Neural cell (in vitro differentiated cells): ENCODE data around the gene MKX. TPM values are rescaled to one million over a fixed set of nuclear protein-coding genes. Genes with fewer than 3 reads are reported as not detected.

Experiments used
- H2AFZ ChIP-seq: fragments of 200-600, 300-800 bp; sonication (generic), shearing (Covaris generic); 2 replicates; pipeline ENCODE4 v1.6.0; 2014; ENCODE audit warnings: low read depth, mild to moderate bottlenecking, antibody characterized with exemption, low read length, moderate library complexity
- H3F3A ChIP-seq: fragments of 200-600 bp; shearing (Covaris generic); 2 replicates; pipeline ENCODE4 v1.6.1; 2016; ENCODE audit warnings: mild to moderate bottlenecking, moderate library complexity, mixed read lengths, antibody characterized with exemption, low read length; ENCODE audit not compliant: insufficient read depth, poor library complexity, severe bottlenecking
- H3K27ac ChIP-seq: fragments of 200-600, 300-800 bp; sonication (generic), shearing (Covaris generic); 2 replicates; pipeline ENCODE4 v1.5.1; 2014; ENCODE audit warnings: mild to moderate bottlenecking, low read length, moderate library complexity
- H3K27me3 ChIP-seq: fragments of 300-800, 200-600 bp; sonication (generic), shearing (Covaris generic); 2 replicates; pipeline ENCODE4 v1.6.0; 2014; ENCODE audit warnings: mild to moderate bottlenecking, low read depth, low read length, moderate library complexity; ENCODE audit not compliant: insufficient read depth
- H3K36me3 ChIP-seq: fragments of 300-800, 200-600 bp; sonication (generic), shearing (Covaris generic); 2 replicates; pipeline ENCODE4 v1.5.1; 2014; ENCODE audit warnings: mild to moderate bottlenecking, antibody characterized with exemption, low read length, moderate library complexity; ENCODE audit not compliant: insufficient read depth
- H3K4me2 ChIP-seq: fragments of 300-800, 200-600 bp; sonication (generic), shearing (Covaris generic); 2 replicates; pipeline ENCODE4 v1.6.0; 2014; ENCODE audit warnings: mild to moderate bottlenecking, low read length
- H3K4me3 ChIP-seq: fragments of 300-800, 200-600 bp; sonication (generic), shearing (Covaris generic); 2 replicates; pipeline ENCODE4 v1.5.1; 2014; ENCODE audit warnings: mild to moderate bottlenecking, low read length, moderate library complexity
- H3K79me2 ChIP-seq: fragments of 200-600 bp; shearing (Covaris generic); replicated peaks from 2 replicates; pipeline ENCODE4 v1.6.0; 2014; ENCODE audit warnings: mild to moderate bottlenecking, low read length, moderate library complexity; ENCODE audit not compliant: insufficient read depth
- H3K9ac ChIP-seq: fragments of 300-800, 200-600 bp; sonication (generic), shearing (Covaris generic); 2 replicates; pipeline ENCODE4 v1.6.1; 2016; ENCODE audit warnings: mild to moderate bottlenecking, low read length, mixed read lengths
- H3K9me2 ChIP-seq: fragments of 200-600 bp; shearing (Covaris generic); 2 replicates; pipeline ENCODE4 v1.6.1; 2016; ENCODE audit warnings: mild to moderate bottlenecking, low read length, mixed read lengths; ENCODE audit not compliant: insufficient read depth
- H3K9me3 ChIP-seq: fragments of 200-600, 300-800 bp; sonication (generic), shearing (Covaris generic); 2 replicates; pipeline ENCODE4 v1.6.1; 2016; ENCODE audit warnings: mild to moderate bottlenecking, mixed run types, low read length, moderate library complexity, mixed read lengths
- H4K20me1 ChIP-seq: fragments of 200-600 bp; shearing (Covaris generic); 2 replicates; pipeline ENCODE4 v1.6.1; 2016; ENCODE audit warnings: mild to moderate bottlenecking, mixed run types; ENCODE audit not compliant: insufficient read depth
- EP300 ChIP-seq: fragments of 450-650 bp; conservative IDR thresholded peaks from 2 replicates; pipeline ENCODE4 v1.6.1; 2014; ENCODE audit warnings: antibody characterized with exemption, mild to moderate bottlenecking, moderate library complexity; ENCODE audit not compliant: poor library complexity, severe bottlenecking
- EZH2 ChIP-seq: fragments of 200-600, 300-800 bp; shearing (Covaris generic), sonication (generic); IDR thresholded peaks from 2 replicates; pipeline ENCODE4 v1.6.1; 2014; ENCODE audit warnings: antibody characterized with exemption, low read length, borderline replicate concordance, mild to moderate bottlenecking; ENCODE audit not compliant: insufficient read depth, poor library complexity, severe bottlenecking
- MXI1 ChIP-seq: fragments of 450-650 bp; conservative IDR thresholded peaks from 2 replicates; pipeline ENCODE4 v1.6.1; 2014; ENCODE audit warnings: antibody characterized with exemption, mild to moderate bottlenecking; ENCODE audit not compliant: poor library complexity, severe bottlenecking
- POLR2AphosphoS5 ChIP-seq: IDR thresholded peaks from 2 replicates; pipeline ENCODE4 v1.6.1; 2012
- RAD21 ChIP-seq: fragments of 450-650 bp; conservative IDR thresholded peaks from 2 replicates; pipeline ENCODE4 v1.6.1; 2014; ENCODE audit warnings: antibody characterized with exemption, mild to moderate bottlenecking, moderate library complexity
- SMC3 ChIP-seq: fragments of 450-650 bp; conservative IDR thresholded peaks from 2 replicates; pipeline ENCODE4 v1.6.1; 2014; ENCODE audit warnings: antibody characterized with exemption, mild to moderate bottlenecking, moderate library complexity; ENCODE audit not compliant: poor library complexity
- TAF1 ChIP-seq: IDR thresholded peaks from 2 replicates; pipeline ENCODE4 v1.6.1; 2012; ENCODE audit warnings: low read depth
- polyA plus RNA-seq: library from polyadenylated mRNA; depleted of rRNA; stranded (reverse); fragments of >200 nt; gene quantifications from 2 replicates; pipeline ENCODE4 v1.2.3, GENCODE V29; 2014
- TF ChIP-seq, protein P1 (sequence below): fragments of 450-650 bp; IDR thresholded peaks from 2 replicates; pipeline ENCODE4 v1.5.1; 2014; ENCODE audit warnings: antibody characterized with exemption, mild to moderate bottlenecking, moderate library complexity; ENCODE audit not compliant: poor library complexity, severe bottlenecking
- TF ChIP-seq, protein P2 (sequence below): IDR thresholded peaks from 2 replicates; pipeline ENCODE4 v1.6.1; 2012; ENCODE audit warnings: borderline replicate concordance

The MKX gene
- polyA plus RNA-seq, 1 donor from 2014 or later = not detected

DNA sequence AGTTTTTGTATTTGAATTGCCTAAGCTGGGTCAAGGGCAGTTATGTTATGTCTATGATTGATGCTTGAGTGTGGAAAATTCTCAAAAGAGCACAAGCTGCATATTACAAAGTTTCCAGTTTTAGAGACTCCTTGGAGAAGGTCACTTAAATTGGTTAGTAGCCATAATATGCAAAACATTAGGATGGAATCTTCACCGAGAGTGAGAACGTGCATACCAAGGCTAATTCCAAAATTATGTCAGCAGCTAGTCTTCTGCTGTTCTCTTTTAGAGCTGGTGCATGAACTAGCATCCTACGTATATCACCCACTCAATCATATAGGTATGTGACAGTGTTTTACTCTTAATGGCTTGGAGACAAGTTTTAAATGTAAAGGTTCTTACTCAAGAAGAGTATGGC lies 49.2 kb downstream of the MKX start:
- Histone ChIP-seq H3K9me2 (no peaks in the 10 kb centered on the region), H3K36me3 (no peaks in the 10 kb centered on the region), H3K27me3 (no peaks in the 10 kb centered on the region), H4K20me1 (no peaks in the 10 kb centered on the region), H3F3A (no peaks in the 10 kb centered on the region), H3K4me3 (no peak overlapping the region), H2AFZ (no peak overlapping the region), H3K27ac (no peak overlapping the region), H3K9me3 (no peaks in the 10 kb centered on the region), H3K9ac (no peak overlapping the region), H3K4me2 (no peak overlapping the region), H3K79me2 (no peaks in the 10 kb centered on the region)
- TF ChIP-seq RAD21 (no peak), TAF1 (no peak), EZH2 (no peak), SMC3 (no peak), EP300 (no peak), POLR2AphosphoS5 (no peak), MXI1 (no peak)
- TF ChIP-seq, protein P1, sequence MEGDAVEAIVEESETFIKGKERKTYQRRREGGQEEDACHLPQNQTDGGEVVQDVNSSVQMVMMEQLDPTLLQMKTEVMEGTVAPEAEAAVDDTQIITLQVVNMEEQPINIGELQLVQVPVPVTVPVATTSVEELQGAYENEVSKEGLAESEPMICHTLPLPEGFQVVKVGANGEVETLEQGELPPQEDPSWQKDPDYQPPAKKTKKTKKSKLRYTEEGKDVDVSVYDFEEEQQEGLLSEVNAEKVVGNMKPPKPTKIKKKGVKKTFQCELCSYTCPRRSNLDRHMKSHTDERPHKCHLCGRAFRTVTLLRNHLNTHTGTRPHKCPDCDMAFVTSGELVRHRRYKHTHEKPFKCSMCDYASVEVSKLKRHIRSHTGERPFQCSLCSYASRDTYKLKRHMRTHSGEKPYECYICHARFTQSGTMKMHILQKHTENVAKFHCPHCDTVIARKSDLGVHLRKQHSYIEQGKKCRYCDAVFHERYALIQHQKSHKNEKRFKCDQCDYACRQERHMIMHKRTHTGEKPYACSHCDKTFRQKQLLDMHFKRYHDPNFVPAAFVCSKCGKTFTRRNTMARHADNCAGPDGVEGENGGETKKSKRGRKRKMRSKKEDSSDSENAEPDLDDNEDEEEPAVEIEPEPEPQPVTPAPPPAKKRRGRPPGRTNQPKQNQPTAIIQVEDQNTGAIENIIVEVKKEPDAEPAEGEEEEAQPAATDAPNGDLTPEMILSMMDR = no peak
- TF ChIP-seq, protein P2, sequence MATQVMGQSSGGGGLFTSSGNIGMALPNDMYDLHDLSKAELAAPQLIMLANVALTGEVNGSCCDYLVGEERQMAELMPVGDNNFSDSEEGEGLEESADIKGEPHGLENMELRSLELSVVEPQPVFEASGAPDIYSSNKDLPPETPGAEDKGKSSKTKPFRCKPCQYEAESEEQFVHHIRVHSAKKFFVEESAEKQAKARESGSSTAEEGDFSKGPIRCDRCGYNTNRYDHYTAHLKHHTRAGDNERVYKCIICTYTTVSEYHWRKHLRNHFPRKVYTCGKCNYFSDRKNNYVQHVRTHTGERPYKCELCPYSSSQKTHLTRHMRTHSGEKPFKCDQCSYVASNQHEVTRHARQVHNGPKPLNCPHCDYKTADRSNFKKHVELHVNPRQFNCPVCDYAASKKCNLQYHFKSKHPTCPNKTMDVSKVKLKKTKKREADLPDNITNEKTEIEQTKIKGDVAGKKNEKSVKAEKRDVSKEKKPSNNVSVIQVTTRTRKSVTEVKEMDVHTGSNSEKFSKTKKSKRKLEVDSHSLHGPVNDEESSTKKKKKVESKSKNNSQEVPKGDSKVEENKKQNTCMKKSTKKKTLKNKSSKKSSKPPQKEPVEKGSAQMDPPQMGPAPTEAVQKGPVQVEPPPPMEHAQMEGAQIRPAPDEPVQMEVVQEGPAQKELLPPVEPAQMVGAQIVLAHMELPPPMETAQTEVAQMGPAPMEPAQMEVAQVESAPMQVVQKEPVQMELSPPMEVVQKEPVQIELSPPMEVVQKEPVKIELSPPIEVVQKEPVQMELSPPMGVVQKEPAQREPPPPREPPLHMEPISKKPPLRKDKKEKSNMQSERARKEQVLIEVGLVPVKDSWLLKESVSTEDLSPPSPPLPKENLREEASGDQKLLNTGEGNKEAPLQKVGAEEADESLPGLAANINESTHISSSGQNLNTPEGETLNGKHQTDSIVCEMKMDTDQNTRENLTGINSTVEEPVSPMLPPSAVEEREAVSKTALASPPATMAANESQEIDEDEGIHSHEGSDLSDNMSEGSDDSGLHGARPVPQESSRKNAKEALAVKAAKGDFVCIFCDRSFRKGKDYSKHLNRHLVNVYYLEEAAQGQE = no peak

DNA sequence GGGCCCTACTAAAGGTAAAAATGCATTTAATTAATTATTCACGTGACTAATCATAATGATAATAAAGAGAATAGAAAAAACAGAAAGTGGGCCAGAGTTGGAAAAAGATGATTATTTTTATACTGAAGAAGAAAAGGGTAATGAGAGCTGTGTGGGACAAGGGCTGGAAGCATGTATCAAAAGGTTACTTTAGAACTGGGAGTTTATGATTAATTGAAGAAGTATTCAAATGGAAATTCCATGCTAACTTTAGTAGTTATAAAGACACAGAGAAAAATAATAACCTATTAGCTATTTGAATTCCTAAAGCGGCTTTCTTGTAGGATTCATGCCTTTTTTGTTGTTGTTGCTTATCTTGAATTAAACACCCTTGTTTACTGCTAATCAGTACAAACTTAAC lies 49.9 kb downstream of the MKX start:
- Histone ChIP-seq H3K9ac (no peak overlapping the region), H4K20me1 (no peaks in the 10 kb centered on the region), H2AFZ (no peak overlapping the region), H3K9me3 (no peaks in the 10 kb centered on the region), H3K4me2 (no peak overlapping the region), H3K27me3 (no peaks in the 10 kb centered on the region), H3F3A (no peaks in the 10 kb centered on the region), H3K4me3 (no peak overlapping the region), H3K36me3 (no peaks in the 10 kb centered on the region), H3K27ac (no peak overlapping the region), H3K9me2 (no peaks in the 10 kb centered on the region), H3K79me2 (no peaks in the 10 kb centered on the region)
- TF ChIP-seq EZH2 (no peak), RAD21 (no peak), MXI1 (no peak), TAF1 (no peak), SMC3 (no peak), POLR2AphosphoS5 (no peak), EP300 (no peak)
- TF ChIP-seq, protein P2 = no peak
- TF ChIP-seq, protein P1 = no peak
